ENCODE measurements around the gene KCNIP3.

DNA sequence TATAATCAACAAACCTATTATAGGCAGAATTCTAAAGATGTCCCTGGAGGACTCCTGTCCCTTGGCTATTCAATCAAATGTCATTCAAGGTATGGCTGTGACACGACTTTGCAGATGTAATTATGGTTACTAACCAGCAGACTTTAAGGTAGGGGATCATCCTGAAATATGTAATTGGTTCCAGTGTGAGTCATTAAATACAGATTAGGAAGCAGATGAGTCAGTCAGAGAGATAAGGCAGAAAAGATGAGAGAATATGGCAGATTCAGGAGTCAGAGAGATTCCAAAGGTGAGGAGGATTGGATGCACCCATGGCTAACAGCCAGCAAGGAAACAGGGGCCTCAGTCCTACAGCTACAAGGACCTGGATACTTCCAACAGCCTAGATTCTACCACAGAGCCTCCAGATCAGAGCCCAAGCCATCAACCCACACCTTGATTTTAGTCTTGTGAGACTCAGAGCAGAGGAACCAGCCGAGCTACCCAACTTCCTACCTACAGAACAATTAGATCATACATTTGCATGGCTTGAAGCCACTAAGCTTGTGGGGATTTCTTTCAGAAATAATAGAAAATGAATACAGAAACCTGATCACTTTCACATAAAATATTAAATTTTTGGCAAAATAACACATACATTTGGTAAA lies 34.1 kb upstream of the KCNIP3 start:
- TF ChIP-seq, protein P1, sequence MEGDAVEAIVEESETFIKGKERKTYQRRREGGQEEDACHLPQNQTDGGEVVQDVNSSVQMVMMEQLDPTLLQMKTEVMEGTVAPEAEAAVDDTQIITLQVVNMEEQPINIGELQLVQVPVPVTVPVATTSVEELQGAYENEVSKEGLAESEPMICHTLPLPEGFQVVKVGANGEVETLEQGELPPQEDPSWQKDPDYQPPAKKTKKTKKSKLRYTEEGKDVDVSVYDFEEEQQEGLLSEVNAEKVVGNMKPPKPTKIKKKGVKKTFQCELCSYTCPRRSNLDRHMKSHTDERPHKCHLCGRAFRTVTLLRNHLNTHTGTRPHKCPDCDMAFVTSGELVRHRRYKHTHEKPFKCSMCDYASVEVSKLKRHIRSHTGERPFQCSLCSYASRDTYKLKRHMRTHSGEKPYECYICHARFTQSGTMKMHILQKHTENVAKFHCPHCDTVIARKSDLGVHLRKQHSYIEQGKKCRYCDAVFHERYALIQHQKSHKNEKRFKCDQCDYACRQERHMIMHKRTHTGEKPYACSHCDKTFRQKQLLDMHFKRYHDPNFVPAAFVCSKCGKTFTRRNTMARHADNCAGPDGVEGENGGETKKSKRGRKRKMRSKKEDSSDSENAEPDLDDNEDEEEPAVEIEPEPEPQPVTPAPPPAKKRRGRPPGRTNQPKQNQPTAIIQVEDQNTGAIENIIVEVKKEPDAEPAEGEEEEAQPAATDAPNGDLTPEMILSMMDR (IDR thresholded peaks at IDR 0.05), result no peak
- TF ChIP-seq POLR2A (IDR thresholded peaks at IDR 0.05), result no peak

Data from esophagus squamous epithelium (tissue), 4 donors.